Esophagus squamous epithelium (tissue), 4 donors: ENCODE measurements around the gene ZMIZ1.

Experiments used
- CTCF ChIP-seq, 6 experiments: fragments of 450-650 bp in 4 of 6; fragments of 200-600 bp in 2 of 6; sonication (generic) in 2 of 6; IDR thresholded peaks; one replicate each; pipeline ENCODE4 v1.5.1; 2016 to 2019; ENCODE audit warnings: antibody characterized with exemption in 6 of 6, mild to moderate bottlenecking in 4 of 6, moderate library complexity in 4 of 6
- POLR2A ChIP-seq, 4 donors: fragments of 450-650 bp; IDR thresholded peaks; one replicate each; pipeline ENCODE4 v1.6.1; 2017; ENCODE audit warnings: antibody characterized with exemption in 4 of 4, mild to moderate bottlenecking in 4 of 4, moderate library complexity in 3 of 4

GRCh38 chr10:79239924-79240581, 171.3 kb downstream of the ZMIZ1 start:
- TF ChIP-seq CTCF (IDR thresholded peaks at IDR 0.05) (no peak), POLR2A (IDR thresholded peaks at IDR 0.05) (no peak)
